GM21360 (cell line): Measurements from ENCODE around the gene C2orf69.
A peak's percentile ranks its signal among the peaks of the same experiment; 100 is the strongest.

Source experiments
- ATAC-seq: cut with Tn5 transposase; IDR thresholded peaks from one replicate; pipeline ENCODE4 v1.9.1; 2021; ENCODE audit warnings: mild to moderate bottlenecking, moderate library complexity; ENCODE audit not compliant: unreplicated experiment

The C2orf69 gene, protein sequence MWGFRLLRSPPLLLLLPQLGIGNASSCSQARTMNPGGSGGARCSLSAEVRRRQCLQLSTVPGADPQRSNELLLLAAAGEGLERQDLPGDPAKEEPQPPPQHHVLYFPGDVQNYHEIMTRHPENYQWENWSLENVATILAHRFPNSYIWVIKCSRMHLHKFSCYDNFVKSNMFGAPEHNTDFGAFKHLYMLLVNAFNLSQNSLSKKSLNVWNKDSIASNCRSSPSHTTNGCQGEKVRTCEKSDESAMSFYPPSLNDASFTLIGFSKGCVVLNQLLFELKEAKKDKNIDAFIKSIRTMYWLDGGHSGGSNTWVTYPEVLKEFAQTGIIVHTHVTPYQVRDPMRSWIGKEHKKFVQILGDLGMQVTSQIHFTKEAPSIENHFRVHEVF

GRCh38 chr2:199911052-199911876, at the start of gene C2orf69:
TSS of gene C2orf69 (plus strand) at chr2:199911293. CDS start at chr2:199911439, 146 bp downstream.
- peak; percentile 89 for ATAC-seq

DNA sequence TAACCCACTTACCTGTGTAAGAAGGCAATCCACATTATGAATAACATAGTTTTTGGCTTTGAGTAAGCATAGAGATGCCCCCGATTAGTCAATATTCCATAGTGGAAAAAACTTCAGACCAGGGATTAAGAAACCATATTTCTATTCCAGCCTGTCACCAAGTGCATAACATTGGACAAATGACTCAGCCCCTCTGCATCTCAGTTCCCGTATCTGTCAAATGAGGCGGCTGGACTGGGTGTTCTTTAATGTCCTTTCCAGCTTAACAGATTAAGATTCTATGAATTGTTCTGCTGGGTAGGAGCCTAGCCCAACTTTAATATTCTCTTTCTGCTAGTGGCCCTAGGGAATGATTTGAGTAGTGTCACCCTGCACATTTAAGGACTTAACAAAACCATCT, 48.3 kb upstream of the C2orf69 start:
- no peak for ATAC-seq

DNA sequence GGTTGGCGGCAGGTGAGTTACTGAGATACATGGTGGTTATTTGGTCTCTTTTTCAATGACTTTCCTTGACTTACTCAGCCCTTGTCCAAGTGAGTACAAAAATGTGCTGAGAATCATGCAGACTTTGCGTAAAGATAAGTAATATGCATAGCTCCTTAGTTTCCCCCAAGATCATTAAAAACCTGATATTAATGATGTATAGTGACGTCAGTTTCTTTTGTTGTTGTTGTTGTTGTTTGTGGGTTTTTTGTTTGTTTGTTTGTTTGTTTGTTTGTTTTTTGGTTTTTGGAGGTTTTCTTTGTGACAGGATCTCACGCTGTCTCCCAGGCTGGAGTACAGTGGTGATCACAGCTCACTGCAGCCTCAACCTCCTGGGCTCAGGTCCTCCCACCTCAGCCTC, 45.2 kb upstream of the C2orf69 start:
- ATAC-seq, result no peak

GRCh38 chr2:199868431-199869226, 42.5 kb upstream of the C2orf69 start:
- no peak for ATAC-seq

- ATAC-seq, result no peak
Measured at GRCh38 chr2:199869227-199869541, 41.9 kb upstream of the C2orf69 start.

DNA sequence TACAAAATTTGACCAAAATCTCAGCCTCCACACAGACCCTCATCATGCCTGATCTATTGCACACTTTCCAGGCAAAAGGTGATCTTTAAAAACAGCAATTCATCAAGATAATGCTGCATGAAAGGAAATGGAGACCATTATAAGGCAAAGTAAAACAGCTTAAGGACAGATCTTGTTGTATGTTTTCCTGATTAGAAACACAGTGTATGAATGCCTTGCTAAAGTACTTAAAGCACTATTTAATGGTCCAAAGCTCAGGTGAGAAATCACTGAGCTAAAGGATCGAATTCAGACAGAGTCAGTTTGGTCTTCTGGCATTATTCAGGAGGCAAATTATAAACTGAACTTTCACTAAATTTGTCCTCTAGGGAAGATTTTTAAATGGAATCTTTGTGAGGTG, 41.4 kb upstream of the C2orf69 start:
- ATAC-seq, result no peak

DNA sequence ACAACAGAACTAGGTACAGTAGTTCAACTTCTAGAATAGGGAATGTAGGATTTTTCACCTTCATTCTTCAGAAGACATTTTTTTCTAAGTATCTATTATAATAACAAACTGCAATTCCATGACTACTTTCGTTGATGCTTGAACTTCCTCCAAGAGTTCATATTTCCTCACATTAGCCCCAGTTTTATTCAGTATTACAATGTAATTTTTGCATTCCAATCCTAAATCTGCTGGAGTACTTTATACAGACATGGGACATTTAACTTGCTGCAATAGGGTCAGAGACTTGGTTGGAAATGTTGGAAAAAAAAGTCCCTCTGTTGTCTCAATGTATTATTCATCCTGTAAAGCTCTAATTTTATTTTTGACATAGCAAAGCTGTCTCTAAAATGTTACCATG, 40.5 kb upstream of the C2orf69 start:
- no peak for ATAC-seq

GRCh38 chr2:199874209-199874608, 36.9 kb upstream of the C2orf69 start:
- ATAC-seq, result no peak

GRCh38 chr2:199875400-199875799, 35.7 kb upstream of the C2orf69 start:
- ATAC-seq, result no peak

DNA sequence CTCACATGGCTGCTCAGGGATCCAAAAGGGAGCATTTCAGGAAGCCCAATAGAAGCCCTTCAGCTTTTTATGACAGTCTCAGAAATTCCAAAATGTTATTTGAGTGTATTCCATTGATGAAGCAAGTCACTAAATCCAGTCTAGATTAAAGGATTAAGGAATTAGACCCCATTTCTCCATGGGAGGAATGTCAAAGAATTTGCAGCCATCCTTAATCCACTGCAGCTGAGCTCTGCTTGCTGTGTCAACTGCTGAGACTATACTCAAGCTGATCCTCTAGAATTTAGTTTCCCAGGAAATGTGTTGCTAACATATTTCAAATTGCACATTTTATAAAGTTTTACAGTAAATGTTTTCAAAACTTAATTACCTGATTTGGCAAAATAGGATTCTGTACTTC, 28.4 kb upstream of the C2orf69 start:
- no peak for ATAC-seq

DNA sequence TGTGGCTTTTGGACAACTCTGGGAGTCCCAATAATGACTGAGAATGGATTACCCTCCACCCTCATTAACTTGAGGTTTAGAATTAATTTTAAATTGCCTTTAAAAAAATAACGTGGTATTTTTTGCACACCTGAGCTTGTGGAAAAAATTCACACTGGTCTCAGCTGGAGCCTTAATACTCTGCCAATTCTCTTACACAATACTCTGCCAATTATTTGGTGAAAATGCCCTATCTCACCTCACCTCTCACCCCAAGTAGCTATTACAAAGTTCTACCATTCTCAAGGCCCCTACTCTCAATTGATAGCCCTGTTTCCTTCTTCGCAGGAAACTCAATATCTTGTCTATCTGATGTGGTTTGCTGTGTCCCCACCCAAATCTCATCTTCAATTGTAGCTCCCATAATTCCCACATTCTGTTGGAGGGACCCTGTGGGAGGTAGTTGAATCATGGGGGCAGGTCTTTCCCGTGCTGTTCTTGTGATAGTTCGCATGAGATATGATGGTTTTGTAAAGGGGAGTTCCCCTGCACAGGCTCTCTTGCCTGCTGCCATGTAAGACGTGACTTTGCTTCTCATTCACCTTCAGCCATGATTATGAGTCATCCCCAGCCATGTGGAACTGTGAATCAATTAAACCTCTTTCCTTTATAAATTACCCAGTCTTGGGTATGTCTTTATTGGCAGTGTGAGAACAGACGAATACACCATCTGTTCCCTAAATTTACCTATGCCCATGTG, 27.4 kb upstream of the C2orf69 start:
- no peak for ATAC-seq

DNA sequence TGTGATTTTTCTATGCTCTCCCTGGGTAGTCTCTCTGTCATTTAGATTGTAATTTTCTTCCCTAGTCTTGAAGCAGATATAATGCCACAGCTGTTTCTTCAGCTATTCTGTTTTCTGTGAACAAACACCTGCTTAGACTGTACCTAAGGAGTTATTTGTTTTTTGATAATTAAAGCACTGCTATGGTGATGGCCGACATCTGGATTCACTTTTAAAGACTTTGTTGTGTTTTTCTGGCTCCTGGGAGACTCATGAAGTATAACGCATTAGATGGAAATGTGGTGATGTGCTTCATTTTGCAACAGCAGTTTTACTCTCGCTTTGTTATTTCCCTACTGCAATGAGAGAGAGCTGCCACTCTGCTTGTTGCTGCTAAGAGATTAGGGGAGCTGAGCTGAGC, 15.7 kb upstream of the C2orf69 start:
- ATAC-seq, result no peak

DNA sequence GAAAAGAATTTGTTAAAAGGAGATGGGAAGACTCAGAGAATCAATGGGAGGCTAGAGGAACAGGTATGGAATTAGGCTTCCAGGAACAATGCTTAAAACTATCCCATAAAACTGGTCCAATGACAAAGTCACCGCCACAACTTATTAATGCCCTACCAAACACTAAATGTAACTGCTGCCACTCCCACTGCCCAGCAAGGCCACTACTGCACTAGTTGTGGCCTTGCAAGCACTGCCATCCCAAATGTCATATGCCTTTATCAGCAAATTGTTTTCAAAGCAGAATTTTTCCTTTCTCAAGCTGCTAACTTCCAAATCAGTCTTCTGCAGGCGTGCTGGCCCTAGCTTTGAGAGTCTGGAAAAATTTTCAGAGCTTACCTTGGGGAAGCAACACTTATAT, 14.5 kb upstream of the C2orf69 start:
- no peak for ATAC-seq

GRCh38 chr2:199901942-199902341, 9.2 kb upstream of the C2orf69 start:
- ATAC-seq, result no peak

DNA sequence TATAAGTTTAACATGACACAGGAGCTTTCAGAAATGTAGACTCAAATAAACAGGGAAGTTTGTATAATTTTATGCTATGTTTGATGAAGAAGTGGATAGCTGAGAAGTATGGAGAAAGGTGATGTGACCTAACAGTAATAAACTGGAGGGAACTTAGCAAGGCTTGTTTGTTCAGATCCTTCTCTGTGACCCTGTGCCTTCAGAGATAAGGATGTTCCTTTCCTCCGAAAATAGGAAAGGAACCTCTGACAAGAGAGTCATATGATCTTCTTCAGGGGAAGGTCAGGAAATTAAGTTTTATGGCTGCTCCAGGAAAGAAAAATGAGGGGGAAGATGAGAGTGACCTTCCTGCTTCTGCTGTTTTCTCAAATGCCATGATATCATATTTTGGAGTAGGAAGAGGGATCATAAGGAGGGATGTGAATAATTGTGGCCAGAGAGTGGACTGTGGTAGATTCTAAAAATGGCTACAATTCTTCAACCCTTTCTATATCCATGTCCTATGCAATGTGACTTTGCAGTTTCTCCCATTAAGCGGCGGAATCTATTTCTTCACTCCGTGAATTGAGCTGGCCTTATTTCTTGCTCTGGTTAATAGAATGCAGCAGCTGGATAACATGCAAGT, 8.5 kb upstream of the C2orf69 start:
- no peak for ATAC-seq

DNA sequence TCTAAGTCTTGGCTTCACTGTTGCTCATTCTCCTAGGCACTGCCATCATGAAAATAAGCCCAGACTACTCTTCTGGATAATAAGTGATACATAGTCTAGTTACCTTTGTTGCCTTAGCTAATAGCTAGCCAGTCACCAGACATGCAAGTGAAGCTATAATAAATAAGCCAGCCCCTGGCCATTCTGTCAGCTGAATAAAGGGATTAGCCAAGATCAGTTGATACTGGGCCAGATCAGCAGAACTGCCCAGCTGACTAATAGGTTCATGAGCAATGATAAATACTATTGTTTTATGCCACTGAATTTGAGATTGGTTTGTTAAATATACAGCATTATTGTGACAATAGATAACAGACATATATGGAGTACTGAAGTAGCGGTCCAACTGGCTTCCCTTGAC, 8.0 kb upstream of the C2orf69 start:
- no peak for ATAC-seq

GRCh38 chr2:199907008-199907714, 3.9 kb upstream of the C2orf69 start:
- no peak for ATAC-seq

DNA sequence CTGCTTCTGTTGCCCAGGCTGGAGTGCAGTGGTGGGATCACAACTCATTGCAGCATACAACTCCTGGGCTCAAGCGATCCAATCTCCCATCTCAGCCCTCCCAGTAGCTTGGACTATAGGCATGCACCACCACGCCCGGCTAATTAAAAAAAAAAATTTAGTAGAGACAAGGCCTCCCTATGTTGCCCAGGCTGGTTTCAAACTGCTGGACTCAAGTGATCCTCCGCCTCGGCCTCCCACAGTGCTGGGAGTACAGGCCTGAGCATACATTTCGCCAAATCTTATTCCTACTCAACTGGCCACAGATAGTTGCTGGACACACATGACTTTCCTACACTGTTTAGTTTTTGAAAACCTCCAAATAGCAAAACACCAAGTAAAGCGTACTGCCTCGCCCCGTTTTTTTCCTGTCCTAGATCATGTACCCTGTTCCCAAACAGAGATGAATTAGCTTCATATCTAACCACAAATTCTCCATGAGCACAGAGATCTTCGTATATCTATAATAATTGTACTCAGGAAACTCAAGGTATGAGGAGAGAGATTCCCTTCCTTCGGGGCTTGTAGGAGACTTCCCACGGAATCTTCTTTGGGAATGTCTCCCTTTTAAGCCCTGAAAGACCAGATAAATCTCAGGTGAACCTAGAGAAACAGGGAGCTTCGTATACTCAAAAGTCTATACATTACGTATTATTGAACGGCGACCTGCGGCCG, 598 bp upstream of the C2orf69 start:
- no peak for ATAC-seq

DNA sequence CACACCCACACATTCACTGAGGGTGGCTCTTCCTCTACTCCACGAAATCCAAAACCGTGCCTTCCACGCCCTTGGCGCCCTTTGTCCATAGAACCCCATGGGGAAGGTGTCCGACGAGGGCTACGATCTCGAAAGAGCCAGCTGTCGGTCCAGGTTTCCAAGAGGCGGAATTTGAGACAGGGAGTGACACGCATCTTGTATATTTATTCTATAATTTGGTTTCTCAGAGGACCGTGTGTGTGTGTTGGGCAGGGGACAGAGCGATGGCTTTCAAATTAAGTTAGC, 726 bp downstream of the C2orf69 start:
- ATAC-seq, result no peak
